GM19397 (cell line): Measurements from ENCODE around the gene ACSM2B.
"Not testable (repeated sequence)": the region's sequence is repeated elsewhere in the genome, so short reads cannot be mapped to it uniquely, and the experiment has no call there.

ENCODE experiments used
- ATAC-seq: cut with Tn5 transposase; IDR thresholded peaks from one replicate; pipeline ENCODE4 v1.9.1; 2021; ENCODE audit warnings: mild to moderate bottlenecking, moderate library complexity; ENCODE audit not compliant: unreplicated experiment

ACSM2B gene

GRCh38 chr16:20538687-20539086 is 37.5 kb downstream of the ACSM2B start:
- no peak for ATAC-seq

- no peak for ATAC-seq
These were observed 38.0 kb downstream of the ACSM2B start for GRCh38 chr16:20538181-20538580.

DNA sequence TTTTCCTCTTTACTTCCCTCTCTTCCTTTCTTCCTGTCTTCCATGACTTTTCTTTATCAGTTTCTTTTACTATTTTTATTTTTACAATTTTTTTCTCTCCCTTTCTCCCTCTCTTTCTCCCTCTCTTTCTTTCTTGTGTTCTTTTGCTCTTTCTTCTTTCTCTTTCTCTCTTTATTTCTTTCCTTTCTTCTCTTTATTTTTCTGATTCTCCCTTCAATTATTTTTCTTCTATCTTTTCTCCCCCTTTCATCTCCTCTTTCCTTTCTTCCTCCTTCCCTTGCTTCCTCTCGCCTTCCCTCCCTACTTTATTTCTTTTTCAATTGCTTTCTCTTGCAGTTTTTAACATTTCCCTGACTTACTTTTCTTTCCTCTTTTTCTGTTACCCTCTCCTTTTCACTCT is 39.5 kb downstream of the ACSM2B start:
- not testable (repeated sequence) for ATAC-seq

GRCh38 chr16:20532284-20532792 is 43.8 kb downstream of the ACSM2B start:
- not testable (repeated sequence) for ATAC-seq

GRCh38 chr16:20531795-20532194 is 44.4 kb downstream of the ACSM2B start:
- ATAC-seq, result not testable (repeated sequence)

DNA sequence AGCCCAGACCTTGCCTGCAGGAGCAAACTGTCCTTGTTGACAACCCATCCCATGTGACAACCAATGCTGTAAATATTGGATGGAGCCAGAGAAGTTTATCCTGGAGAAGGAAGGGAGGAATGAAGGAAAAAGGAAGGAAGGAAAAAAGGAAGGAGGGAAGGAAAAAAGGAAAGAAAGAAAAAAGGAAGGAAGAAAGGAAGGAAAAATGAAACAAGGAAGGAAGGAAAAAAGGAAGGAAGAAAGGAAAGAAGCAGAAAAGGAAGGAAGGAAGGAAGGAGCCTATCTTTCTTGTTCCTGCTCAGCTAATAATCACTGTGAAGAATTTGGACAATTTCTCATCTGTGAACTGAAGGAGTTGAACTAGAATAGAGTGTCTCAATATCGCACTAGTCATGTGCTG is 56.1 kb downstream of the ACSM2B start:
- ATAC-seq, result no peak

GRCh38 chr16:20519231-20519630 is 56.9 kb downstream of the ACSM2B start:
- ATAC-seq, result no peak

GRCh38 chr16:20517149-20517548 is 59.0 kb downstream of the ACSM2B start:
- ATAC-seq, result no peak

GRCh38 chr16:20515688-20516090 is 60.5 kb downstream of the ACSM2B start:
- ATAC-seq, result no peak

DNA sequence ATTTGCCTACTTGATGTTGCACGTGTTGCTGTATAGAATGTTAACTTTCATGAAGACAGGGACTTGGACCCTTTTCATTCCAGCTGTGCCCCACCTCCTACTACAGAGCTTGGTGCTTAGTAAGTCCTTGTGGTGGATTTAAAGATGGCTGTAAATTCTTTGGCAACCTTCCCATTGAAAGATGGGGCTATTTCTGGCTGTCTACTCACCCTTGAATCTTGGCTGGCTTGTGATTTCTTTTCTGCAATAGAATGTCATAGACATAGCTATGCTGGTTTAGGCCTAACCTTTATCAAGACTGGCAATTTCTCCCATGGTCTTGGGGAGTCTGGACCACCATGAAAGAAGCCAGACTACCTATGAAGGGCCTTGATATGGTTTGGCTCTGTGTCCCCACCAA is 65.8 kb downstream of the ACSM2B start:
- ATAC-seq, result no peak

DNA sequence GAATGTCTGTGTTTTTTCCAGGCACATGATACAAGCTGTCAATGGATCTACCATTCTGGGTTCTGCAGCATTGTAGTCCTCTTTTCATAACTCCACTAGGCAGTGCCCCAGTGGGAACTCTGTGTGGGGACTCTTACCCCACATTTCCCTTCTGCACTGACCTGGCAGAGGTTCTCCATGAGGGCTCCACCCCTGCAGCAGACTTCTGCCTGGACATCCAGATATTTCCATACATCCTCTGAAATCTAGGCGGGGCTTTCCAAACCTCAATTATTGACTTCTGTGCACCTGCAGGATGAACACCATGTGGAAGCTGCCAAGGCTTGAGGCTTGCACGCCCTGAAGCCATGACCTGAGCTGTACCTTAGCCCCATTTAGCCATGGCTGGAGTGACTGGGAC is 68.9 kb downstream of the ACSM2B start:
- no peak for ATAC-seq

GRCh38 chr16:20504418-20504817 is 71.7 kb downstream of the ACSM2B start:
- ATAC-seq, result no peak

DNA sequence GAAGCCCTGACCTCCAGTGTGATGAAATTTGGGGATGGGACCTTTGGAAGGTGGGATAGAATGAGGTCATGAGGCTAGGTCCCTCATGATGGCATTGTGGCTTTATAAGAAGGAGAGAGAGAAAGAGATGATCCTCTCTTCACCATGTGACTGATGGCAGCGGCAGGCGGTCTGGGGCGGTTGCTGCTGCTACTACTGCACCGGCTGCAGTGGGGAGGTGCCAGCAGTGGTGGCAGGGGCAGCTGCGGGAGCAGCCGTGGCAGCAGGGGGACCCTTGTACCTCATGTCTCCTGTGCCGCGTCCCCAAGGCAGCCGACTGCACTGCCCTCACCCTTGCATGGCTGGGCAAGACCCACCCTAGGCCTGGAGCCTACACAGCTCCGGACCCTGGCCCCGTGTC is 84.7 kb downstream of the ACSM2B start:
- not testable (repeated sequence) for ATAC-seq

DNA sequence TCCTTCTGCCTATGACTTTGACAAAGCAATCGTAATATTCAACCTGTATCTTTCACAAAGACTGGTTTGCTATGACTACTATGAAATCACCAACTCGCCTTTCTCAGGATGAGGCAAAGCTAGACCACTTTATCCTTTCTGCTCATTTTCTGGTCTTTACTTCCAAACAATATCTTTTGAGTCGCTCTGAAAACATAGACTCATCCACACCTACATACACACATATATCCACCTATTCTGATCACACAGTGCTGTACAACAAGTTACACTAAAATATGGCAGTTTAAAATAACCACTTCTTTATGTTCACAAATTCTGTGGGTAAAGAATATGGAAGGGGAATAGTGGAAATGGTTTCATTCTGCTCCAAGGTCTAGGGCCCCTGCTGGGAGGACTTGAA is 85.2 kb downstream of the ACSM2B start:
- not testable (repeated sequence) for ATAC-seq
